GM12878 (cell line): ENCODE data around the gene PSME3. TPM values are rescaled to one million over a fixed set of nuclear protein-coding genes. Genes with fewer than 3 reads are reported as not detected.

Experiments used
- ATAC-seq: fragments of 200-7000 bp; cut with Tn5 transposase; 3 replicates; pipeline ENCODE4 v1.9.1; 2020; ENCODE audit warnings: mild to moderate bottlenecking, moderate library complexity
- BruUV-seq: library from RNA; stranded (reverse); fragments of 400-500 nt; replicated peaks from 2 replicates; lab custom pipeline; 2021; lab: Mats Ljungman, UMichigan
- CTCF ChIA-PET: fragments of 300-600 bp; sonication (Branson Sonifier 250); formaldehyde crosslinking; extraction: SDS; loops from one replicate; lab custom pipeline; 2021; ENCODE audit warnings: inconsistent platforms; lab: Yijun Ruan, JAX
- POLR2A ChIA-PET: fragments of 350-600 bp; formaldehyde crosslinking; extraction: SDS; loops from one replicate; lab custom pipeline; 2021; ENCODE audit warnings: inconsistent platforms; lab: Charles Lee
- RAD21 ChIA-PET: fragments of 300-600 bp; sonication (Branson Sonifier 250); formaldehyde crosslinking; loops from one replicate; lab custom pipeline; 2023; ENCODE audit warnings: antibody characterized with exemption; ENCODE audit not compliant: unreplicated experiment; lab: Charles Lee
- SMC1A ChIA-PET: fragments of 300-600 bp; sonication (Branson Sonifier 250); formaldehyde crosslinking; loops from one replicate; lab custom pipeline; 2023; ENCODE audit not compliant: unreplicated experiment, uncharacterized antibody; lab: Charles Lee
- DNase-seq: peaks from one replicate; pipeline ENCODE4 v3.0.0-alpha.2; 2011; ENCODE audit warnings: low read depth, low spot score
- FAIRE-seq: peaks from 3 replicates; lab custom pipeline; 2011; peaks lifted over from hg19 to GRCh38; lab: Jason Lieb, UNC
- H2AFZ ChIP-seq: 2 replicates; pipeline ENCODE4 v1.6.0; 2011; ENCODE audit warnings: low read depth, low read length, control low read depth; ENCODE audit not compliant: control insufficient read depth
- H3K27ac ChIP-seq: 2 replicates; pipeline ENCODE4 v1.5.1; 2011; ENCODE audit warnings: control low read depth; ENCODE audit not compliant: control insufficient read depth, insufficient read depth
- H3K27me3 ChIP-seq, 2 experiments: replicated peaks in 1 of 2; 2 replicates each; pipeline versions ENCODE4 v1.6.0 to v1.6.1; 2011; ENCODE audit warnings: low read length in 1 of 2; ENCODE audit not compliant: control insufficient read depth in 2 of 2, insufficient read depth in 2 of 2
- H3K36me3 ChIP-seq, 2 experiments: 2 replicates each; pipeline ENCODE4 v1.5.1; 2011; ENCODE audit warnings: low read length in 1 of 2; ENCODE audit not compliant: control insufficient read depth in 2 of 2, insufficient read depth in 2 of 2
- H3K4me1 ChIP-seq: 2 replicates; pipeline ENCODE4 v1.6.1; 2011; ENCODE audit warnings: mild to moderate bottlenecking, low read length, moderate library complexity, mixed read lengths; ENCODE audit not compliant: control insufficient read depth, insufficient read depth
- H3K4me2 ChIP-seq: 2 replicates; pipeline ENCODE4 v1.6.0; 2011; ENCODE audit warnings: control low read depth; ENCODE audit not compliant: control insufficient read depth, insufficient read depth
- H3K4me3 ChIP-seq: fragments of 200-600 bp; sonication (generic); 2 replicates; pipeline ENCODE4 v1.5.1; 2016
- H3K79me2 ChIP-seq: 2 replicates; pipeline ENCODE4 v1.6.0; 2011; ENCODE audit warnings: low read length; ENCODE audit not compliant: control insufficient read depth, insufficient read depth
- H3K9ac ChIP-seq: 2 replicates; pipeline ENCODE4 v1.8.0; 2011; ENCODE audit warnings: low read length, control low read depth, mixed read lengths; ENCODE audit not compliant: control insufficient read depth, insufficient read depth
- H3K9me3 ChIP-seq: replicated peaks from 3 replicates; pipeline ENCODE4 v1.5.1; 2011; ENCODE audit warnings: mild to moderate bottlenecking, low read length; ENCODE audit not compliant: control insufficient read depth, insufficient read depth
- H4K20me1 ChIP-seq: 2 replicates; pipeline ENCODE4 v1.6.0; 2011; ENCODE audit not compliant: control insufficient read depth, insufficient read depth
- ATF7 ChIP-seq: fragments of 450-650 bp; IDR thresholded peaks from 2 replicates; pipeline ENCODE4 v1.6.1; 2016; ENCODE audit warnings: low read depth, mild to moderate bottlenecking
- CBFB ChIP-seq: IDR thresholded peaks from 2 replicates; pipeline ENCODE4 v1.6.1; 2016; ENCODE audit warnings: antibody characterized with exemption, low read depth
- EP300 ChIP-seq, 2 experiments: fragments of 150-350 bp in 1 of 2; IDR thresholded peaks; 2 replicates each; pipeline ENCODE4 v1.6.1; 2011 to 2012; ENCODE audit warnings: low read depth in 2 of 2, low read length in 2 of 2, borderline replicate concordance in 1 of 2, improper control_type of control experiment in 1 of 2, inconsistent platforms in 1 of 2; ENCODE audit not compliant: control insufficient read depth in 1 of 2
- FOXM1 ChIP-seq: IDR thresholded peaks from 2 replicates; pipeline ENCODE4 v1.6.1; 2012; ENCODE audit warnings: low read depth, mild to moderate bottlenecking, inconsistent platforms, low read length, moderate library complexity
- MTA2 ChIP-seq: fragments of 450-650 bp; IDR thresholded peaks from 2 replicates; pipeline ENCODE4 v1.6.1; 2016; ENCODE audit warnings: low read depth, mild to moderate bottlenecking, moderate library complexity
- NR2C1 ChIP-seq: fragments of 450-650 bp; IDR thresholded peaks from 2 replicates; pipeline ENCODE4 v1.6.1; 2017; ENCODE audit warnings: antibody characterized with exemption, mild to moderate bottlenecking, moderate library complexity
- ZNF622 ChIP-seq: fragments of 450-650 bp; IDR thresholded peaks from 2 replicates; pipeline ENCODE4 v1.6.1; 2017; ENCODE audit warnings: mild to moderate bottlenecking, inconsistent platforms
- WGBS: methylation state at CpG from one replicate; pipeline ENCODE4 v1.1.6; 2016; ENCODE audit warnings: low lambda C conversion rate; ENCODE audit not compliant: insufficient replicate concordance, insufficient coverage; ENCODE audit errors: missing lambda C conversion rate; 5-methylcytosine and 5-hydroxymethylcytosine counted together
- in situ Hi-C: fragments of 300-500 bp; cut with MboI; formaldehyde crosslinking; loops from 9 replicates; pipeline ENCODE4 v1.14.3; 2018; ENCODE audit warnings: mixed read lengths
- intact Hi-C: fragments of 100-400 bp; cut with micrococcal nuclease; formaldehyde crosslinking; loops from one replicate; pipeline ENCODE4 v1.14.2; 2022; ENCODE audit not compliant: unreplicated experiment
- polyA plus RNA-seq, 11 experiments: library from polyadenylated mRNA; depleted of rRNA in 4 of 11; unstranded in 6 of 11; stranded (reverse) in 5 of 11; fragments of >200 nt; fragmentation: Nextera tagmentation in 4 of 11; fragmentation: Illumina TruSeq in 1 of 11; extraction: Ambion mirVana in 4 of 11; extraction: Trizol in 1 of 11; gene quantifications; 1 replicate in 1 of 11; 2 replicates in 10 of 11; pipeline versions ENCODE4 v1.2.1 to v1.2.3, GENCODE V29; 2011 to 2016; ENCODE audit warnings: inconsistent platforms in 2 of 11, missing spikeins in 2 of 11, low read depth in 1 of 11
- total RNA-seq, 4 experiments: library from RNA; depleted of rRNA in 3 of 4; stranded (reverse); fragments of >200 nt in 3 of 4; fragmentation: Illumina TruSeq in 1 of 4; extraction: Trizol in 1 of 4; gene quantifications; 2 replicates each; pipeline versions ENCODE4 v1.2.1 to v1.2.3, GENCODE V29; 2013 to 2021
- TF ChIP-seq, protein P1 (sequence below): IDR thresholded peaks from 2 replicates; pipeline ENCODE4 v1.6.1; 2012; ENCODE audit warnings: low read depth, low read length, improper control_type of control experiment
- TF ChIP-seq, protein P2 (sequence below): fragments of 450-650 bp; IDR thresholded peaks from 2 replicates; pipeline ENCODE4 v1.6.1; 2016; ENCODE audit warnings: mild to moderate bottlenecking

The PSME3 gene
- total and polyA plus RNA-seq, 10 of the 15 experiments (the other 5 are each of a cell fraction or from before 2014, with no cell fraction given) = 26.9 to 330 (median 137) TPM

DNA sequence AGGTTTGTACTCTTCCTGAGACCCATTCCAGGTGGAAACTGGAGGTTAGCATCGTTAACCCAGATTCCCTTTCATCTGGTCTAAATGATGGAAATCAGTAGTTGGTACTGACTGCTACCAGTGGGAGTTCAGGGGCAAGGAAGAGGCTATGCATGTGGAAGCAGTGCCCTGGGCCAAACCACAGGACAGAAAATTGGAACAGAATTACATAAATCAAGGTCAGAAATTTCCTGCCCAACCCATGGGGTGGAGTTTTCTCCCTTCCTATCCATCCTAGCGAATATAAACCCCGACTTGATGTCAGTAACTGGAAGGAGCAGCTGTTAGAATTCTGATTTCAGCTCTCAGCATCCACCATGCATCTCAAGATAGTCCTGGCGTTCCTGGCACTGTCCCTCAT is 11.1 kb downstream of the PSME3 start, which contains the start of gene AOC2 (continued):
- TF ChIP-seq FOXM1 = no peak

DNA sequence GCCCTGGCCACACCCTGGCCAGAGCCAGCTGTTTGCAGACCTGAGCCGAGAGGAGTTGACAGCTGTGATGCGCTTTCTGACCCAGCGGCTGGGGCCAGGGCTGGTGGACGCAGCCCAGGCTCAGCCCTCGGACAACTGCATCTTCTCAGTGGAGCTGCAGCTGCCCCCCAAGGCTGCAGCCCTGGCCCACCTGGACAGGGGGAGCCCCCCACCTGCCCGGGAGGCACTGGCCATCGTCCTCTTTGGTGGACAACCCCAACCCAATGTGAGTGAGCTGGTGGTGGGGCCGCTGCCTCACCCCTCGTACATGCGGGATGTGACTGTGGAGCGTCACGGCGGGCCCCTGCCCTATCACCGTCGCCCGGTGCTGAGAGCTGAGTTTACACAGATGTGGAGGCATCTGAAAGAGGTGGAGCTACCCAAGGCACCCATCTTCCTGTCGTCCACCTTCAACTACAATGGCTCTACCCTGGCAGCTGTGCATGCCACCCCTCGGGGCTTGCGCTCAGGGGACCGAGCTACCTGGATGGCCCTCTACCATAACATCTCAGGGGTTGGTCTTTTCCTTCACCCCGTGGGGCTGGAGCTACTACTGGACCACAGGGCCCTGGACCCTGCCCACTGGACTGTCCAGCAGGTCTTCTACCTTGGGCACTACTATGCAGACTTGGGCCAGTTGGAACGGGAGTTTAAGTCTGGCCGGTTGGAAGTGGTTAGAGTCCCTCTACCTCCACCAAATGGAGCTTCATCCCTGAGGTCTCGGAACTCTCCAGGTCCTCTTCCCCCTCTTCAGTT is 11.8 kb downstream of the PSME3 start:
- in situ Hi-C loops = no loop called here
- no peak overlapping the region for H3K4me2 ChIP-seq
- H3K4me1 ChIP-seq = no peaks in the 10 kb centered on the region; the same call in 1 of the 2 replicates
- SMC1A ChIA-PET = interaction anchor here (1.2 to 1.3 kb wide), 2 partner anchors 78 to 153 kb away, joined by 3 to 4 read pairs; partner anchors contain the start of gene RPL27
- no peak for ATAC-seq
- TF ChIP-seq EP300 (IDR thresholded peaks at IDR 0.05; ENCODE audit: borderline replicate concordance in 1 of 2, control insufficient read depth in 1 of 2, low read depth in 2 of 2, low read length in 2 of 2) (no peak), CBFB (no peak), NR2C1 (no peak), ATF7 (no peak), MTA2 (no peak), ZNF622 (no peak)
- TF ChIP-seq, protein P1, sequence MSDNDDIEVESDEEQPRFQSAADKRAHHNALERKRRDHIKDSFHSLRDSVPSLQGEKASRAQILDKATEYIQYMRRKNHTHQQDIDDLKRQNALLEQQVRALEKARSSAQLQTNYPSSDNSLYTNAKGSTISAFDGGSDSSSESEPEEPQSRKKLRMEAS = no peak
- TF ChIP-seq, protein P2, sequence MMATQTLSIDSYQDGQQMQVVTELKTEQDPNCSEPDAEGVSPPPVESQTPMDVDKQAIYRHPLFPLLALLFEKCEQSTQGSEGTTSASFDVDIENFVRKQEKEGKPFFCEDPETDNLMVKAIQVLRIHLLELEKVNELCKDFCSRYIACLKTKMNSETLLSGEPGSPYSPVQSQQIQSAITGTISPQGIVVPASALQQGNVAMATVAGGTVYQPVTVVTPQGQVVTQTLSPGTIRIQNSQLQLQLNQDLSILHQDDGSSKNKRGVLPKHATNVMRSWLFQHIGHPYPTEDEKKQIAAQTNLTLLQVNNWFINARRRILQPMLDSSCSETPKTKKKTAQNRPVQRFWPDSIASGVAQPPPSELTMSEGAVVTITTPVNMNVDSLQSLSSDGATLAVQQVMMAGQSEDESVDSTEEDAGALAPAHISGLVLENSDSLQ = no peak
- TF ChIP-seq, all 136 proteins: peak for 0
- POLR2A ChIA-PET = interaction anchor here (0.6 kb wide), 1 partner anchor 315 kb away, joined by 3 read pairs; no protein-coding TSS in a partner anchor
- FAIRE-seq (no peak), DNase-seq (no peak)
- H3K36me3 ChIP-seq = peaks cover 14 to 28% of the 10 kb centered on the region in 2 experiments
- H2AFZ ChIP-seq = no peak overlapping the region
- H3K4me3 ChIP-seq = no peak overlapping the region
- H3K27me3 ChIP-seq = no peaks in the 10 kb centered on the region
- no peaks in the 10 kb centered on the region for H3K79me2 ChIP-seq
- RAD21 ChIA-PET = interaction anchor here (1.4 to 1.5 kb wide), 3 partner anchors 84 to 153 kb away, joined by 4 to 5 read pairs (median 4); partner anchors contain the start of gene RPL27
- no peaks in the 10 kb centered on the region for H3K9me3 ChIP-seq
- no peak overlapping the region for H3K9ac ChIP-seq
- CTCF ChIA-PET = interaction anchor here (0.9 to 4.7 kb wide), 4 partner anchors 10 to 153 kb away, joined by 3 to 38 read pairs (median 4); partner anchors contain the start of gene RPL27
- no TSS peak for BruUV-seq
- intact Hi-C loops = loop anchor here (10.0 kb wide), 1 partner anchor 150 kb away; the partner anchor contains the start of gene RPL27
- H3K27ac ChIP-seq = no peak overlapping the region
- H4K20me1 ChIP-seq = no peaks in the 10 kb centered on the region
- 95% methylated on average over 24 of the region's 24 CpGs for WGBS
